Osteocyte (in vitro differentiated cells): ENCODE results near the gene TENM4. TPM values are rescaled to one million over a fixed set of nuclear protein-coding genes. Genes with fewer than 3 reads are reported as not detected.

ENCODE experiments used
- DNase-seq: peaks from one replicate; pipeline ENCODE4 v3.0.0; 2021; ENCODE audit warnings: mixed read lengths; ENCODE audit not compliant: unreplicated experiment; ENCODE audit errors: extremely low spot score
- H3K27ac Mint-ChIP-seq: one replicate; pipeline ENCODE4 v1.8.0; 2021; ENCODE audit warnings: mild to moderate bottlenecking, mixed read lengths; ENCODE audit not compliant: unreplicated experiment
- H3K27me3 Mint-ChIP-seq: one replicate; pipeline ENCODE4 v1.8.0; 2021; ENCODE audit warnings: mixed read lengths; ENCODE audit not compliant: unreplicated experiment
- H3K36me3 Mint-ChIP-seq: one replicate; pipeline ENCODE4 v1.8.0; 2021; ENCODE audit warnings: mixed read lengths; ENCODE audit not compliant: unreplicated experiment
- H3K4me1 Mint-ChIP-seq: one replicate; pipeline ENCODE4 v1.8.0; 2021; ENCODE audit warnings: mixed read lengths; ENCODE audit not compliant: unreplicated experiment
- H3K4me3 Mint-ChIP-seq: one replicate; pipeline ENCODE4 v1.8.0; 2021; ENCODE audit warnings: mild to moderate bottlenecking, moderate library complexity, mixed read lengths; ENCODE audit not compliant: unreplicated experiment
- H3K9me3 Mint-ChIP-seq: one replicate; pipeline ENCODE4 v1.8.0; 2021; ENCODE audit warnings: mixed read lengths; ENCODE audit not compliant: unreplicated experiment
- total RNA-seq: library from RNA; stranded (reverse); gene quantifications from 2 replicates; pipeline ENCODE4 v1.2.1, GENCODE V29; 2021
- TF ChIP-seq, protein P1 (sequence below): fragments of 200-600 bp; sonication (generic); IDR thresholded peaks from 2 replicates; pipeline ENCODE4 v1.5.0; 2021; ENCODE audit warnings: antibody characterized with exemption, mild to moderate bottlenecking, moderate library complexity

Gene TENM4
- total RNA-seq, 1 donor from 2014 or later = 74.1 TPM

GRCh38 chr11:78789375-78789774 lies 651.5 kb downstream of the TENM4 start:
- Mint-ChIP-seq H3K27me3 (no peaks in the 10 kb centered on the region), H3K27ac (peak overlapping the region; percentile 71), H3K4me3 (no peak overlapping the region), H3K9me3 (peaks cover 7% of the 10 kb centered on the region), H3K36me3 (peaks cover 25% of the 10 kb centered on the region), H3K4me1 (peaks cover 44% of the 10 kb centered on the region)
- TF ChIP-seq, protein P1, sequence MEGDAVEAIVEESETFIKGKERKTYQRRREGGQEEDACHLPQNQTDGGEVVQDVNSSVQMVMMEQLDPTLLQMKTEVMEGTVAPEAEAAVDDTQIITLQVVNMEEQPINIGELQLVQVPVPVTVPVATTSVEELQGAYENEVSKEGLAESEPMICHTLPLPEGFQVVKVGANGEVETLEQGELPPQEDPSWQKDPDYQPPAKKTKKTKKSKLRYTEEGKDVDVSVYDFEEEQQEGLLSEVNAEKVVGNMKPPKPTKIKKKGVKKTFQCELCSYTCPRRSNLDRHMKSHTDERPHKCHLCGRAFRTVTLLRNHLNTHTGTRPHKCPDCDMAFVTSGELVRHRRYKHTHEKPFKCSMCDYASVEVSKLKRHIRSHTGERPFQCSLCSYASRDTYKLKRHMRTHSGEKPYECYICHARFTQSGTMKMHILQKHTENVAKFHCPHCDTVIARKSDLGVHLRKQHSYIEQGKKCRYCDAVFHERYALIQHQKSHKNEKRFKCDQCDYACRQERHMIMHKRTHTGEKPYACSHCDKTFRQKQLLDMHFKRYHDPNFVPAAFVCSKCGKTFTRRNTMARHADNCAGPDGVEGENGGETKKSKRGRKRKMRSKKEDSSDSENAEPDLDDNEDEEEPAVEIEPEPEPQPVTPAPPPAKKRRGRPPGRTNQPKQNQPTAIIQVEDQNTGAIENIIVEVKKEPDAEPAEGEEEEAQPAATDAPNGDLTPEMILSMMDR = no peak
- no peak for DNase-seq

GRCh38 chr11:78788533-78788932 lies 652.3 kb downstream of the TENM4 start:
- Mint-ChIP-seq H3K9me3 (peaks cover 7% of the 10 kb centered on the region), H3K27ac (peak overlapping the region; percentile 28), H3K36me3 (peaks cover 17% of the 10 kb centered on the region), H3K4me3 (no peak overlapping the region), H3K27me3 (no peaks in the 10 kb centered on the region), H3K4me1 (peaks cover 52% of the 10 kb centered on the region)
- DNase-seq = no peak
- TF ChIP-seq, protein P1 = no peak

GRCh38 chr11:78787696-78788095 lies 653.1 kb downstream of the TENM4 start:
- H3K4me3 Mint-ChIP-seq = no peak overlapping the region
- H3K9me3 Mint-ChIP-seq = peaks cover 7% of the 10 kb centered on the region
- H3K27me3 Mint-ChIP-seq = no peaks in the 10 kb centered on the region
- peaks cover 10% of the 10 kb centered on the region for H3K36me3 Mint-ChIP-seq
- TF ChIP-seq, protein P1 = no peak
- peaks cover 56% of the 10 kb centered on the region for H3K4me1 Mint-ChIP-seq
- peak overlapping the region; percentile 28 for H3K27ac Mint-ChIP-seq
- no peak for DNase-seq

- Mint-ChIP-seq H3K27ac (peak overlapping the region; percentile 96), H3K27me3 (no peaks in the 10 kb centered on the region), H3K4me3 (no peak overlapping the region), H3K36me3 (peaks cover 5% of the 10 kb centered on the region), H3K4me1 (peaks cover 53% of the 10 kb centered on the region), H3K9me3 (peaks cover 5% of the 10 kb centered on the region)
- DNase-seq = no peak
- TF ChIP-seq, protein P1 = no peak
These were observed 654.1 kb downstream of the TENM4 start for GRCh38 chr11:78786746-78787145.

GRCh38 chr11:78786086-78786485 lies 654.7 kb downstream of the TENM4 start:
- H3K4me1 Mint-ChIP-seq = peaks cover 46% of the 10 kb centered on the region
- no peak overlapping the region for H3K4me3 Mint-ChIP-seq
- H3K9me3 Mint-ChIP-seq = no peaks in the 10 kb centered on the region
- peaks cover 5% of the 10 kb centered on the region for H3K36me3 Mint-ChIP-seq
- TF ChIP-seq, protein P1 = no peak
- H3K27me3 Mint-ChIP-seq = no peaks in the 10 kb centered on the region
- peak overlapping the region; percentile 96 for H3K27ac Mint-ChIP-seq
- DNase-seq = no peak
